Measurements from ENCODE around the gene LDHAL6A.
A peak's percentile ranks its signal among the peaks of the same experiment; 100 is the strongest.
"Not testable (repeated sequence)": the region's sequence is repeated elsewhere in the genome, so short reads cannot be mapped to it uniquely, and the experiment has no call there.

LDHAL6A gene

DNA sequence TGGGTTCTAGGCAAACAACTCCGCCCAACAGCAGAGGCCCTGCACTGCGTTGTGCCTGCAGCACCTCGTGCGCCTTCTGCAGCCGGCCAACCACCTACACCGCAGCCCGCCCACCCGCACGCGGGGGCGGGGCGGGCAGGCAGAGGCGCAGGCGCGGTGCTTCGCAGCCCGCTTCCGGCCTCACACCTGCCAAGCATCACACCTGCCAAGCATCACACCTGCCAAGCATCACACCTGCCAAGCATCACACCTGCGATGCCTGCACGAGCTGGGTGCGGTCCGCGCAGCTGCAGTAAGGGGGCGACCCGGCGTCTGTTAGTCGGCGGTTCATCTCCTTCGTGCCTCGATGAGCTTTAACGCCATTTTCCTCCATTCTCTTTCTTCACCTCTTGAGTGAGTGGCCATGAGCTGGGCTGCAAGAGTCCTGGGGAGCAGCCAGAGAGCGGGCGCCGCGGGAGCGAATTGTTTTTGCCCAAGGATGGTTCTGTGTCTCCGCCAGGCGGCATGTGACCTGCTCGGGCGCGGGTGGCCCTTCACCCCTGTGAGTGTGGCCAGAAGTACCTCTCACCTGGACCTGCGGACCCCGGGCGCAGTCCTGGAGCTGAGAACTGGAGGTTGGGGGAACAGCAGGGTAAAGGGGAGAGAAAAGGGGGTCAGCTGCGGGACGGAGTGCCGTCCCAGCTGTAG lies at the start of gene LDHAL6A:
LDHAL6A (plus strand) TSS at position 171 of the 687 bp plus-strand sequence. CDS start 825 bp downstream, outside the sequence.
- DNase-seq (ENCODE audit: insufficient read length, low spot score): peak; percentile 25
- TF ChIP-seq, protein P1, sequence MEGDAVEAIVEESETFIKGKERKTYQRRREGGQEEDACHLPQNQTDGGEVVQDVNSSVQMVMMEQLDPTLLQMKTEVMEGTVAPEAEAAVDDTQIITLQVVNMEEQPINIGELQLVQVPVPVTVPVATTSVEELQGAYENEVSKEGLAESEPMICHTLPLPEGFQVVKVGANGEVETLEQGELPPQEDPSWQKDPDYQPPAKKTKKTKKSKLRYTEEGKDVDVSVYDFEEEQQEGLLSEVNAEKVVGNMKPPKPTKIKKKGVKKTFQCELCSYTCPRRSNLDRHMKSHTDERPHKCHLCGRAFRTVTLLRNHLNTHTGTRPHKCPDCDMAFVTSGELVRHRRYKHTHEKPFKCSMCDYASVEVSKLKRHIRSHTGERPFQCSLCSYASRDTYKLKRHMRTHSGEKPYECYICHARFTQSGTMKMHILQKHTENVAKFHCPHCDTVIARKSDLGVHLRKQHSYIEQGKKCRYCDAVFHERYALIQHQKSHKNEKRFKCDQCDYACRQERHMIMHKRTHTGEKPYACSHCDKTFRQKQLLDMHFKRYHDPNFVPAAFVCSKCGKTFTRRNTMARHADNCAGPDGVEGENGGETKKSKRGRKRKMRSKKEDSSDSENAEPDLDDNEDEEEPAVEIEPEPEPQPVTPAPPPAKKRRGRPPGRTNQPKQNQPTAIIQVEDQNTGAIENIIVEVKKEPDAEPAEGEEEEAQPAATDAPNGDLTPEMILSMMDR (IDR thresholded peaks at IDR 0.05; ENCODE audit: insufficient read depth, missing control alignments): no peak
- no peak for FAIRE-seq

DNA sequence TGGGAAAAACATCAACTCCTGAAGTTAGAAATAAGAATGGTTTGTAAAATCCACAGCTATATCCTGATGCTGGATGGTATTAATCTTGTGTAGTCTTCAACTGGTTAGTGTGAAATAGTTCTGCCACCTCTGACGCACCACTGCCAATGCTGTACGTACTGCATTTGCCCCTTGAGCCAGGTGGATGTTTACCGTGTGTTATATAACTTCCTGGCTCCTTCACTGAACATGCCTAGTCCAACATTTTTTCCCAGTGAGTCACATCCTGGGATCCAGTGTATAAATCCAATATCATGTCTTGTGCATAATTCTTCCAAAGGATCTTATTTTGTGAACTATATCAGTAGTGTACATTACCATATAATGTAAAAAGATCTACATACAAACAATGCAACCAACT lies 48.3 kb upstream of the LDHAL6A start:
- not testable (repeated sequence) for FAIRE-seq; DNase-seq (ENCODE audit: insufficient read length, low spot score)

DNA sequence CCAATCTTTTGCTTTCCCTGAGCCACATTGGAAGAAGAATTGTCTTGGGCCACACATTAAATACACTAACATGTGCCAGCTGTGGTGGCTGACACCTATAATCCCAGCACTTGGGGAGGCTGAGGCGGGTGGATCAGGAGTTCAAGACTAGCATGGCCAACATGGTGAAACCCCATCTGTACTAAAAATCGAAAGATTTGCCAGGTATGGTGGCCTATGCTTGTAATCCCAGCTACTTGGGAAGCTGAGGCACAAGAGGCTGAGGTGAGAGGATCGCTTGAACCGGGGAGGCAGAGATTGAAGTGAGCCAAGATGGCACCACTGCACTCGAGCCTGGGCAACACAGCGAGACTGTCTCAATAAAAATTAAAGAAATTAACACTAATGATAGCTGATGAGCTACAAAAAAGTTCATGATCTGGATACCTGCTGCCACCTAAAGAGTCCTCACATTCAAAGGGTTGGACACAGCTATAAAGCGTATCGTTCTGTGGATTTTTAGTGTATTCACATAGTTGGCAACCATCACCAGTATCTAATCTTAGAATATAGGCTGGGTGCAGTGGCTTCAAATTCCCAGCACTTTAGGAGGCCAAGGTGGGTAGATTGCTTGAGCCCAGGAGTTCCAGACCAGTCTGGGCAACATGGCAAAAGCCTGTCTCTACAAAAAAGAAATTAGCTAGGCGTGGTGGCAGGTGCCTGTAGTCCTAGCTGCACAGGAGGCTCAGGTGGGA lies 46.9 kb upstream of the LDHAL6A start:
- TF ChIP-seq, protein P1 (IDR thresholded peaks at IDR 0.05; ENCODE audit: insufficient read depth, missing control alignments): no peak
- no peak for FAIRE-seq
- no peak for DNase-seq (ENCODE audit: insufficient read length, low spot score)

DNA sequence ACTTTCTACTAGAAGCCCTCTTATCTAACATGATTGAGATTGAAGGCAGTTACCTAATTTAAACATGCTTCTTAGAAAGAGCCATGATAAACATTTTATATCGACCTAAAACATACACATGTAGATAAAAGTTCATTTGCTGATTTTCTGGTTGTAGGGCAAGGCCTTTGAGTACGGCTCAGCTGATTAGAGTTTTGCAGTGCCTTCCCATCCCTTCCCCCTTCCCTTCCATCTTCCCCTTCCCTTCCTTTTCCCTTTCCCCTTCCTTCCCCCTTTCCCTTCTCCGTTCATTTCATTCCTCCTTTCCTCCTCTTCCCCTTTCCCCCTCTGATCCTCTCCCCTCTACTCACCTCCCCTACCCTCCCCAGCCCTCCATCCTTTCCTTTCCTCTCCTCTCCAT lies 39.2 kb upstream of the LDHAL6A start:
- DNase-seq (ENCODE audit: insufficient read length, low spot score) (no peak), FAIRE-seq (no peak)
- TF ChIP-seq, protein P1 (IDR thresholded peaks at IDR 0.05; ENCODE audit: insufficient read depth, missing control alignments): no peak

DNA sequence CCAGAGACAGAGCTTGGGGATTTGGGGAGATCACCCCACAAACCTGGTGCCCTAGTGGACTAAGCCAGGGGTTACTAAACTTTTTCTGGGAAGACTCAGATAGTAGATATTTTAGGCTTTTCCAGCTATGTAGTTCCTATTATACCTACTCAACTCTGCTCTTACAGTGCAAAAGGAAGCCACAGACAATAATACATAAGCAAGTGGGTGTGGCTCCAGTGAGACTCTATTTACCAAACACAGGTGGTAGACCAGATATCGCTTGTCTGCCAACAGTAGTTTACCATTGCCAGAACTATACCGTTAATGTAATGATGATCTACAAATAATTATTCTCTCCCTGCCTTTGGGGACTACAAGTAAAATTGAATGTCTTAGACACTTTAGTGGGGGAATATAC lies 36.6 kb upstream of the LDHAL6A start:
- no peak for FAIRE-seq
- TF ChIP-seq, protein P1 (IDR thresholded peaks at IDR 0.05; ENCODE audit: insufficient read depth, missing control alignments): no peak
- no peak for DNase-seq (ENCODE audit: insufficient read length, low spot score)

DNA sequence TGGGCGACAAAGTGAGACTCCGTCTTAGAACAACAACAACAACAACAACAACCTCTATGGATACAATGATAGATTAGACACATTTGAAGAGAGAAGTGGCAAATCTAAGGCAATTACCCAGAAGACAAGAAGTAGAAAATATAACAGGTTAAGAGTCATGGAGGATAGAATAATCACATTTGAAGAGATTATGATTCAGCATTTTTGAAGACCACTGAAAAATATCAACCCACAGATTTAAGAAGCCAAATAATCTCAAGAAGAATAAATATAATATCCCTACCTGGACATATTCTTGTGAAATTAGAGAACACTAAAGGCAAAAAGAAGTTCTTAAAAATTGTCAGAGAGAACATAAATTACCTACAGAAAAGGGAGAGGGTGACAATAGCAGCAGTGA lies 35.6 kb upstream of the LDHAL6A start:
- no peak for FAIRE-seq

DNA sequence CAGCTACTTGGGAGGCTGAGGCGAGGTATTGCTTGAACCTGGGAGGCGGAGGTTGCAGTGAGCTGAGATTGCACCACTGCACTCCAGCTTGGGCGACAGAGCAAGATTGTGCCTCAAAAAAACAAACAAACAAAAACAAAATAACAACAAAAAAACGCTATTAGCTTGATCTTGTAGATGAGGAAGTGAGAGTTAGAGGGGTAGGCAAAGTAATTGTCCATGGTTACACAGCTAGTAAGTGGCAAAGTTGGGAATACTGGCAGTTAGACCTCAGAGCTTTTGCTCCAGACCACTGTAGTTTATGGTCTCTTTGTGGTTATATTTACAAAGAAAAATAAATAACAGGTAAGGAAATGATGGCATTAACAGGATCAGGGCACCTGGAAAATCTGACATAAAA lies 28.4 kb upstream of the LDHAL6A start:
- DNase-seq (ENCODE audit: insufficient read length, low spot score): no peak
- TF ChIP-seq, protein P1 (IDR thresholded peaks at IDR 0.05; ENCODE audit: insufficient read depth, missing control alignments): no peak
- no peak for FAIRE-seq

More for the DNA sequence above, 35.6 kb upstream of the LDHAL6A start:
- DNase-seq (ENCODE audit: insufficient read length, low spot score): no peak
- TF ChIP-seq, protein P1 (IDR thresholded peaks at IDR 0.05; ENCODE audit: insufficient read depth, missing control alignments): no peak

Measured in D721Med (cell line).